Stimulated activated naive CD4-positive, alpha-beta T cell (primary cell): ENCODE results near the gene UIMC1.
"Not testable (repeated sequence)": the region's sequence is repeated elsewhere in the genome, so short reads cannot be mapped to it uniquely, and the experiment has no call there.

Experiments used
- DNase-seq, 6 experiments: peaks; one replicate each; lab custom pipeline; 2025; lab: John Stamatoyannopoulos, UW

UIMC1 gene

DNA sequence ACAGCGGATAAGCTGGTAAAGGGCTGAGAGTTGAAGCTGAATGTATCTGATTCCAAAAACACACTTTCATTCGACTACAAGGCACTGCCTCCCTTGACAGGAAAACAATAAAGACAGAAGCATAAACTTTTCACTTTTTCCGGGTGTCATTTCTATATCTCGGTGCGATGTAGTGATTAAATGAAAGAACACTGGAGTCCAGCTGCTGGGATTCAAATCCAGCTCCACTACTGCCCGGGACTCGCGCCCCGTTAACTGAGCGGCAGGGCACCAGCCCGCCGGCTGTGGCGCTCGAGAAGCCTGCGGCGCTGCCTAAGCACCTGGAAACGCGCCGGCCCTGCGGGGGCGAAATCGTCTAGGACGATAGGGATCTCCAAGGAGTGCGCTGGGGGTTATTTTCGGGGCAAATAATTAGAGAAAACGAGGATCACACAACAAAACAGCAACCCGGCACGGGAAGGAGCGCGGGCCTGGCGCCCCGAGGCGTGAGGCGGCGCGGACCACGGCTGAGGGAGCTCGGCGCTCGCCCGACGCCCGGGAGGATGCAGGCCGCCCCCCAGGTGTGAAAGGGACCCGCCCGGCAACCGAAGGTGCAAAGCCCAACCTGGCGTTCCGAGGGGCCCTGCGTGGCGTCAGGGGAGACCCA lies 837 bp downstream of the UIMC1 start:
- DNase-seq, result peak; percentile 26 to 69 (median 52)

DNA sequence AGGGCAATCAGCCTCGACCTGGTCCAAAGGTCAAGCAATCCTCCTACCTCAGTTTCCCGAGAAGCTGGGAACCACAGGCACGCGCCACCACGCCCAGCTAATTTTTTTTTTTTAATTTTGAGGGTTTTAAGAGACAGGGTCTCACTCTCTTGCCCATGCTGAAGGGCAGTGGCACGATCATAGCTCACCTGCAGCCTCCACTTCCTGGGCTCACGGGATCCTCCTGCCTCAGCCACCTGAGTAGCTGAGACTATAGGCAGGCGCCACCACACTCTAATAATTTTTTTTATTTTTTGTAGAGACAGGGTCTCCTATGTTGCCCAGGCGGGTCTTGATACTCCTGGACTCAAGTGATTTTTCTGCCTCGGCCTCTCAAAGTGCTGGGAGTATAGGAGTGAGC lies 1.6 kb downstream of the UIMC1 start:
- DNase-seq, result no peak

DNA sequence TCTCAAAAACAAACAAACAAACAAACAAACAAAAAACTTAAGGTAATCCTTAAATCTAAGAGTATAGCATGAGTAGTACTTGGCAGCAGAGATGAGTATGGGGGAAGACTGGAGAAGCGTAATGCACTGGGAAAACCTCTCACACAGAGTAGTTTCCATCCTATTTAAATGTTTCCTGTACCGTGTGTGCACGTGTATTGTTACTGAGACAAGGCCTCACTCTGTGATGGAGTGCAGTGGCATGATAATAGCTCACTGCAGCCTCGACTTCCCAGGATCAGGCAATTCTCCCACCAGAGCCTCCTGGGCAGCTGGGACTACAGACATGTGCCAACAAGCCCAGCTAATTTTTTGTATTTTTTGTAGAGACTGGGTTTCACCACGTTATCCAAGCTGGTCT lies 2.9 kb downstream of the UIMC1 start:
- DNase-seq, result no peak

DNA sequence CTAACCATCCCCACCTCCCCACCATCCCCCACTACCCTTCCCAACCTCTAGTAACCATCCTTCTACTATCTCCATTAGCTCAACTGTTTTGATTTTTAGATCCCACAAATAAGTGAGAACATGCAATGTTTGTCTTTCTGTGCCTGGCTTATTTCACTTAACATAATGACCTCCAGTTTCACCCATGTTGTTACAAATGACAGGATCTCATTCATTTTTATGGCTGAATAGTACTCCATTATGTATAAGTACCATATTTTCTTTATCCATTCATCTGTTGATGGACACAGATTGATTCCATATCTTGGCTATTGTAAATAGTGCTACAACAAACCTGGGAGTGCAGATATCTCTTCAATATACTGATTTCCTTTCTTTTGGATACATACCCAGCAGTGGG lies 7.1 kb downstream of the UIMC1 start:
- not testable (repeated sequence) for DNase-seq

DNA sequence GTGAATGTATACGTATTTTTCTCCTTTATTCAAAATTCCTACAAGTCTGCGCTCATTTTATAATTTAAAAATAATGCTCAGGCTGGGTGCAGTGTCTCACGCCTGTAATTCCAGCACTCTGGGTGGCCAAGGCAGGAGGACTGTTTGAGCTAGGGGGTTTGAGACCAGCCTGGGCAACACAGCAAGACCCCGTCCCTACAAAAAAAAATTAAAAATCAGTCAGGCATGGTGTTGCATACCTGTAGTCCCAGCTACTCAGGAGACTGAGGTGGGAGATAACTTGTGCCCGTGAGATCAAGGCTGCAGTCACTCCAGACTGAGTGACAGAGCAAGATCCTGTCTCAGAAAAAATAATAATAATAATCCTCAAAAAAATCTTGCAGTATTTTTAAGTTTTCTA lies 7.8 kb downstream of the UIMC1 start:
- no peak for DNase-seq

DNA sequence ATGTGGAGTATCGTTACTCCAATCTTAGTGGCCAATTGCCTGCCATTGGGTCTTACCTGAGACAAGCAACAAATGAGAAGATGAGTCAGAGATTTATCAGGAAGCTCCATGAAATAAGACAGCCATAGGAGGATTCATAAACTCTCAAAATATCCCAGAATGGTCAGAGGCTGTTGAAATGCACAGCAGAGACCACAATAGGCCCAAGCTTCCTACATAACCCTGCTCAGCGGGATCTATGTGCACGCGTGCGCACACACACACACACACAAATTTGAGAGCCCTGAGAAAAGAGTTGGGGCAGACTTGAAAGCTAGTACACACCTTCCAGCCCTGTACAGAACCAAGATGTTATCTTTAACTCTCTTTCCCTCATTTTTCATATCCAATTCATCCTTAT lies 9.8 kb downstream of the UIMC1 start:
- DNase-seq, result no peak

DNA sequence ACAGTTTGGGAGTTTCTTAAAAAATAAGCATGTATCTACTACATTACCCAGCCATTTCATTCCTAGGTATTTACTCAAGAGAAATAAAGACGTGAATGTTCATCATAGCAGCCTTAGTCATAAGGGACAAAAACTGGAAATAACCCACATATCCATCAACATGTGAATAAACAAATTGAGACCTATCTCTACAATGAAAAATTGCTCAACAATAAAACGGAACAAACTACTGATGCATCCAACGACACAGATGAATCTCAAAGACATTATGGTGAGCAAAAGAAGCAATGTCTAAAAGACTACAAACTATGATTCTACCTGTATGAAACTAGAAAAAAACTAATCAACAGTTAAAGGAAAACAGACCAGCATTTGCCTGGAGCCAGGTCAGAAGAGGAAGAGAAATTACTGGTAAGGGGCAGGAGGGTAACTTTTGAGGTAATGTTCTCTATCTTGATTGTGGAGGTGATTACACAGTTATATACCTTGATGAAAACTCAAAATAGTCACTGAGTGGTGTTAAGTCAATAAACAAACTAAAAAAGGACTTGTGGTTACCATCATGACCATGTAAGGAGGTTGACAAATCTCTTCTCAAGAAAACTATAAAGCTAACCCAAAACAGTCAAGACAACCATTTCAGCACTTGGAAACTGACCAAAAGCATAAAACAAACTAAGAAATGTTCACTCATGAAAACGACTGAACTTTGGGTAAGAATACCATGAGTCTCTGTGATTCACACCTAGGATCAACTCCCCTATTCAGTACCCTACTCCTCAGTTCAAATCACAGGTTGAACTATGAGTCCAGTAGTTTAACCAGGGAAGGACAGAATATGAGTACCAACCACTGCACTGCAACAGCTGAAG lies 10.4 kb downstream of the UIMC1 start:
- no peak for DNase-seq

DNA sequence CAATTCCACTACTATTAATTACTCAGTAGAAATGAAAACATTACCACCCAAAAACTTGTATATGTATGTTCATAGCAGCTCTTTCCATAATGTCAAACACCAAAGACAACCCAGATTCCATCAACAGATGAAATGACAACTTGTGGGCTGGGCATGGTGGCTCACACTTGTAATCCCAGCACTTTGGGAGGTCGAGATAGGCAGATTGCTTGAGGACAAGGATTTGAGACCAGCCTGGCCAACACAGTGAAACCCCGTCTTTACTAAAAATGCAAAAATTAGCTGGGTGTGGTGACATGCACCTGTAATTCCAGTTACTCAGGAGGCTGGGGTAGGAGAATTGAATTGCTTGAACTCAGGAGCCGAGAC lies 11.5 kb downstream of the UIMC1 start:
- no peak for DNase-seq

DNA sequence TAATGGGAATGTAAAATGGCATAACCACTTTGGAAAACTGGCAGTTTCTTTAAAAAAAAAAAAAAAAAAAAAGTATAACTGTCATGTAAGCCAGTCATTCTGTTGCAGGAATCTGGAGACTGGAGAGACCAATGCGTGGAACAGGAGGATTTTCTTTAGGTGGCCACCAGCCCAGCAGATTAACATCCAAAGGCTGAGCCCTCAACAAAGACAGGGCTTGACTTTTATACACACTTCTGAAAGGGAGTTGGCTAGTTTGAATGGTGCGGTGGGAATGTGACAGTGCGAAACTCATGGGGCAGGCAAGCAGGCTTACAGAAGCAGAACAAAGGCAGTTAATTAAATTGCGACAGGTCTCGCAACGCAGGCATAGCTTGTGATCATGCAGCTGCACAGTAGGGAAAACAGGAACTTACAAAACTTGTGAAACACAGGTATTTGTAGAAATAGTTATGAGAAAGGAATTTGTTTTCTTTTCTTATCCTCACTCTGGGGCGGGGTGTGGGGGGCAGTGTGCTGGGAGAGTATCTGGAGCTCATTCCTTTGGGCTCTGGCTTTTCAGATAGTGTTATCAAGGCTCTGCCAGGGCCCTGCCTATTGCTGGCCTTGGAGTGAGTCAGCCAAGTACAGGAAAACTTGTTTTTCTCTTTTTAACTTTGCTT lies 12.0 kb downstream of the UIMC1 start:
- DNase-seq, result no peak

DNA sequence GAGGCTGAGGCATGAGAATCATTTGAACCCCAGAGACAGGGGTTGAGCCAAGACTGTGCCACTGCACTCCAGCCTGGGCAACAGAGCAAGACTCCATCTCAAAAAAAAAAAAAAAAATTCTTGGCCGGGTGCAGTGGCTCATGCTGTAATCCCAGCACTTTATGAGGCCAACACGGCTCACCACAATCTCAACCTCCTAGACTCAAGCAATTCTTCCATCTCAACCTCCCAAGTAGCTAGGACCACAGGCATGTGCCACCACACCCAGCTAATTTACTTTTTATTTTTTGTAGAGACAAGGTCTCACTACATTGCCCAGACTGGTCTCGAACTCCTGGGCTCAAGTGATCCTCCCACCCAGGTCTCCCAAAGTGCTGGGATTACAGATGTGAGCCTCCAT lies 13.5 kb downstream of the UIMC1 start:
- not testable (repeated sequence) for DNase-seq

DNA sequence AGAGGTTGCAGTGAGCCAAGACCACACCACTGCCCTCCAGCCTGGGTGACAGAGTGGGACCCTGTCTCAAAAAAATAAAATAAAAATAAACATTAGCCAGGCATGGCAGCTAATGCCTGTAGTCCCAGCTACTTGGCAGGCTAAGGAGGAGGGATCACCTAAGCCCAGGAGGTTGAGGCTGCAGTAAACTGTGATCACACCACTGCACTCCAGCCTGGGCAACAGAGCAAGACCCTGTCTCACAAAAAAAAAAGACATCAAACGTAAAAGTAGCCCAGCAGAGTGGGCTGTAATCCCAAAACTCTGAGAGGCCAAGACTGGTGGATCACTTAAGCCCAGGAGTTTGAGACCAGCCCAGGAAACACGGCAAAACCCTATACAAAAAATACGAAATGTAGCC lies 19.0 kb downstream of the UIMC1 start:
- DNase-seq, result no peak

DNA sequence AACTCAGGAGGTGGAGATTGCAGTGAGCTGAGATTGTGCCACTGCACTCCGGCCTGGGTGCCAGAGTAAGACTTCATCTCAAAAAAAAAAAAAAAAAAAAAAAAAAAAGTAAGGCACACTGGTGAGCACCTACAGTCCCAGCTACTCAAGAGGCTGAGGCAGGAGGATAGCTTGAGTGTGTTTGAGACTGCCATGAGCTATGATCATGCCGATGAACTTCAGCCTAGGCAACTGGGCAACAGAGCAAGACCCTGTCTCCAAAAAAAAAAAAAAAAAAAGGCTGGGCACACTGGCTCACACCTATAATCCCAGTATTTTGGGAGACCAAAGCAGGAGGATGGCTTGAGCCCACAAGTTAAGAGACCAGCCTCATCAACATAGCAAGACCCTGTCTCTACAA lies 20.3 kb downstream of the UIMC1 start:
- no peak for DNase-seq

DNA sequence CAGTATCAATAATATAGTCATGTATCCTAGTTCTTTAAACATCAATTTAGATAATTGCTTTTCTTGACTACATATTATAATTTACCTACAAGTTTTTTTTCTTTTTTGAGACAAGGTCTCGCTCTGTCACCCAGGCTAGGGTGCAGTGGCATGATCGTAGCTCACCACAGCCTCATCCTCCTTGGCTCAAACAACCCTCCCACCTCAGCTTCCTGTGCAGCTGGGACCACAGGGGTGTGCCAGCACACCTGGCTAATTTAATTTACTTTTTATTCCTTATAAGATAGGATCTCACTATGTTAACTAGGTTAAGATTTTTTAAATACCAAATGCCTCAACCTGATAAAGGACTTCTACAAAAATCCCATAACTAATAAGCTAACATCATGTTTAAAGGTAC lies 21.1 kb downstream of the UIMC1 start:
- DNase-seq, result peak in 4 of 6 experiments; percentile 2 to 52 (median 36)

DNA sequence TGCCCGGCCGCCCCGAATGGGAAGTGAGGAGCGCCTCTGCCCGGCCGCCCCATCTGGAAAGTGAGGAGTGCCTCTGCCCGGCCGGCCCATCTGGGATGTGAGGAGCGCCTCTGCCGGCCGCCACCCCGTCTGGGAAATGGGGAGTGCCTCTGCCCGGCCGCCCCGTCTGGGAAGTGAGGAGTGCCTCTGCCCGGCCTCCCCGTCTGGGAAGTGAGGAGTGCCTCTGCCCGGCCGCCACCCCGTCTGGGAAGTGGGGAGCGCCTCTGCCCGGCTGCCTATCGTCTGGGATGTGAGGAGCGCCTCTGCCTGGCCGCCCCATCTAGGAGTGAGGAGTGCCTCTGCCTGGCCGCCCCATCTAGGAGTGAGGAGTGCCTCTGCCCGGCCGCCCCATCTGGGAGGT lies 22.4 kb downstream of the UIMC1 start:
- DNase-seq, result not testable (repeated sequence)

DNA sequence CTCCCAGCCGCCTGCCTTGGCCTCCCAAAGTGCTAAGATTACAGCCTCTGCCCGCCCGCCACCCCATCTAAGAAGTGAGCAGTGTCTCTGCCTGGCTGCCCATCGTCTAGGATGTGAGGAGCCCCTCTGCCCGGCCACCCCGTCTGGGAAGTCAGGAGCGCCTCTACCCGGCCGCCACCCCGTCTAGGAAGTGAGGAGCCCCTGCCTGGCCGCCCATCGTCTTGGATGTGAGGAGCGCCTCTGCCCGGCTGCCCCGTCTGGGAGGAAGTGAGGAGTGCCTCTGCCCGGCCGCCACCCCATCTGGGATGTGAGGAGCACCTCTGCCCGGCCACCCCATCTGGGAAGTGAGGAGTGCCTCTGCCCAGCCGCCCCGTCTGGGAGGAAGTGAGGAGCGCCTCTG lies 23.0 kb downstream of the UIMC1 start:
- not testable (repeated sequence) for DNase-seq

DNA sequence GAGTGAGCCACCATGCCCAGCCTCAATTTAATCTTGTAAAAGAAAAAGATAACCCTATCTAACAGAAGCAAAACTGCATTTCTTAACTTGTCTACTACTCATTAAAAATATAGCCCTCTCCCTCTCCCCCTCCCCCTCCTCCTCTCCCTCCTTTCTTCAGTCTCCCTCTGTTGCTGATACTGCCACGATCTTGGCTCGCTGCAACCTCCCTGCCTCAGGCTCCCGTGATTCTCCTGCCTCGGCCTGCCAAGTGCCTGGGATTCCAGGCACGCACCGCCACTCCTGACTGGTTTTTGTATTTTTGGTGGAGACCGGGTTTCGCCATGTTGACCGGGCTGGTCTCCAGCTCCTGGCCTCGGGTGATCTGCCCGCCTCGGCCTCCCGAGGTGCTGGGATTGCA lies 23.5 kb downstream of the UIMC1 start:
- DNase-seq, result not testable (repeated sequence)

DNA sequence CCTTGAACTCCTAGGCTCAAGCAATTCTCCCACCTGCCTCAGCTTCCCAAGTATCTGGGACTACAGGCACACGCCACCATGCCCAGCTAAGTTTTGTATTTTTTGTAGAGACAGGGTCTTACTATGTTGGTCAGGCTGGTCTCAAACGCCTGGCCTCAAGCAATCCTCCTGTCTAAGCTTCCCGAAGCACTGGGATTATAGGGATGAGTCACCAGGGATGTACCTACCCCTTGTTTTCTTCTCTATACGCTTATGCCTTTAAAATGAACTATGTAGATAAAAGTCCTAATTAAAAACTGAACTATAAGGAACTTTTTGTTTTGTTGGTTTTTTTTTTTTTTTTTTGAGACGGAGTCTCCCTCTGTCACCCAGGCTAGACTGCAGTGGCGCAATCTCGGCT lies 25.8 kb downstream of the UIMC1 start:
- no peak for DNase-seq

DNA sequence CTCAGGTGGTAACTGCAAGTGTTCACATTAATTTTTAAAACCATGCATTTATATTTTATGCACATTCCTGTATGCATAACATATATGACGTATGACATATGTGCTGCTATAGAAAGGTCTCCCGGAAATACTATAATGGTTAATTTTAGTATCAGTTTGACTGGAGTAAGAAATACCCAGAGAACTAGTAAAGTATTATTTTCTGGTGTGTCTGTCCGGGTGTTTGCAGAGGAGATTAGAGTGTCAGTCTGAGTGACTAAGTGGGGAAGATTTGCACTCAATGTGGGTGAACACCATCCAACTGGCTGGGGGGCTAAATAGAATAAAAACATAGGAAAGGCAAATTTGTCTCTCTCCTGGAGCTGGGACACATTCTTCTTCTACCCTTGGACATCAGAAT lies 26.9 kb downstream of the UIMC1 start:
- DNase-seq, result no peak

DNA sequence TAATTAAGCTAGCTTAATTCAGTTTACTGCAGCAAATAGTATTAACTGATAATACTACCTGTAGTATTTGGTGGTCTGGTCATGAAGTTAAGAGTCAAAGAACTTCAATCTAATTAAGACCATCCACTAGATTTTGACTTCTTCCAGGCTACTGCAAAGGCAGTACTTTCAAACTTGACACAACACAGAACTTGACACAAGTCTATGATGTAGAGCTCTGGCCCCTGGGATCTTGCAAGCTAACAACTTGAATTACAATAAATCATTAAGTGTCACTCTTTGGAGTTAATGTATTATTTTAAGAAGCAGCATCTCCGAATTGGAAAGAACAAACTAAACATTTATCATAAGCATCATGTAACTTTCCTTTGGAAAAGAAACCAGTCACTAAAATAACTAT lies 40.9 kb downstream of the UIMC1 start:
- DNase-seq, result no peak

DNA sequence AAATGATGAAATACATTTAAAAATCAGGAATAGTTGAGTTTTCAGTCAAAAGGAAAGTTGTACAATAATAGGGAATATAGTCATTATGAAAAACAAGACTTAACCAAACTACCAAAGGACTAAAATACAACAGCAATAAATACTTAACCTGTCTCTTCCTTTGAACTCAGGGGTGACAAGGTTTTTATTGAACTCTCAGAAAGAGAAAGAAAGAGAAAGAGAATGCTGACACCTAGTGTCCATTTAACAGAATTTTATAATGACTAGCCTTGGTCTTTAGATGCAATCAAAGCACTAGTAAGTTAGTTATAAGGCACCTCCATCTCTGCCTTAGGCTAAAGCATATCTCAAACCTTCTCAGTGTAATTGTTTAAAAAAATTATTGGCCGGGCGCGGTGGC lies 47.5 kb downstream of the UIMC1 start:
- peak in 3 of 6 experiments; percentile 34 to 44 (median 42) for DNase-seq

DNA sequence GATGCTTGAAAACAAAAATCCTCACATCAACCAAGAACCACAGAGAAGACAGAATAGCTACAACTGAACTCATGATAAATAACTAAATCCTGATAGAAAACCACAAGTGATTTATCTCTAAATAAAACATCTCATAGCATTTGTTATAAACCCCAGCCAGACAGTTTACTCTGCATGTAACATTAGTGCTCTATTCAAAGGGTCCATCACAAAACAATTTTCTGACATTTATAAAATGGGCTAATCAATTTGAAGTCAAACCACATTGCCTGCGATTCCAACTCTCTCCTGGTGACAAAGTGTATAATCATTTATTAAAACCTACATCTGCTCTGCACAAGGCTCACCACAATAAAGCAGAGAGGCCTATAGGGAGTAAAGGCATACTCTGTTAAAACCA lies 49.8 kb downstream of the UIMC1 start:
- DNase-seq, result no peak

DNA sequence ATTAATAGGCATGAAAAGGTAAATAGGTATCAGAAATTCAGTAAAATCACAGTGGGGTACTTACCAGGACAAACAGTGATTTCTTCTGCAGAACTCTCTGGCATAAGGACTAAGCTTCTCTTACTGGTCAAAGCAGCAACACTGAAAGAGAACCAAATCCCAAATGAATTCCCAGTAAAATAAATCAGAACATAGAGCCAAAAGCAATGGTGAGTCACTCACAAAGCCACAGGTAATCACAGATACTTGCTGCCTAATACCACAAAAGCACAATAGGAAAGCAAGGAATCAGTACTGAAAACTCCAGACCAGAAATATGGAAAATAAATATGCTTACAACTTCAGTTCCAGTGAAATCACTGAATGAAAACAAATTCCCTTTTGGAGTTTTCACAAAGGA lies 50.7 kb downstream of the UIMC1 start:
- DNase-seq, result no peak

DNA sequence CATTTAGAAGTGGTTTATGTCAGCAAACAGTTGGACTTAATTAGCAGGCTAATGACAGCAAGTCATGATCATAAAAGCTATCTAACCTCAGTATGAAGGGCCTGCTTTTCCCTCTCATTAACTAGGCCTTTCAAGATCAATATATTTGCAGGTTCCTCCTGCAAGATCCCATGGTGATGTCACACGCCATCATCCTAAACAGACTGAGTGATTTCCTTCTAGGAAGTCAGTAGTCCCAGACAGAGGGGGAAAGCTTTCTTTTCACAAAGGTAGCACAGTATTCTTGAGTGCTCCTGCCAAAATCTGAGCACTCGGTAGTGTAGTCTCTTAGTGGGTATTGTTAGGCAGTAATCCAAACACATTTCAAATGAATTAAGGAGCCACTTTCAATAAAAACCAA lies 52.5 kb downstream of the UIMC1 start:
- no peak for DNase-seq
